Activated effector memory CD4-positive, alpha-beta T cell treated with Interleukin-2 at 50 U/mL for 16 hours (primary cell): ENCODE data around the gene CDC42EP4.
A peak's percentile ranks its signal among the peaks of the same experiment; 100 is the strongest.
"Not testable (repeated sequence)": the region's sequence is repeated elsewhere in the genome, so short reads cannot be mapped to it uniquely, and the experiment has no call there.

Experiments used
- DNase-seq: peaks from one replicate; pipeline ENCODE4 v3.0.0-alpha.2; 2020

CDC42EP4 gene

GRCh38 chr17:73274490-73274889, 37.3 kb downstream of the CDC42EP4 start:
- DNase-seq = no peak

DNA sequence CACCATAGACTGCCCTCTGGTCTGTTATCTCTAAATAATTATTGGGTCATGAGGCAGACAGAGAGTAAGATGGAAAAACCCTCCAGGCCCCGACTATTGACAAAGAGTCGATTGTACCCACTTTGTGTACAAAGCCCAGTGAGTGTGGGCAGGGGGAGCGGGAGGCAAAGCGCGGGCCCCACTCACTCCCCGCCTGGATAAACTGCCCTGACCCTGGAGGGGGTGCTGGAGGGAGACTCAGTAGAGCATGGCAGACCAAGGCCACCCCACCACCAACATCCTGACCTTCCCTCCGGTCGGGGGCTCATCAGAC, 38.9 kb downstream of the CDC42EP4 start:
- no peak for DNase-seq

- no peak for DNase-seq
Measured at GRCh38 chr17:73271072-73271471, 40.7 kb downstream of the CDC42EP4 start.

GRCh38 chr17:73269791-73270190, 42.0 kb downstream of the CDC42EP4 start:
- DNase-seq = no peak

DNA sequence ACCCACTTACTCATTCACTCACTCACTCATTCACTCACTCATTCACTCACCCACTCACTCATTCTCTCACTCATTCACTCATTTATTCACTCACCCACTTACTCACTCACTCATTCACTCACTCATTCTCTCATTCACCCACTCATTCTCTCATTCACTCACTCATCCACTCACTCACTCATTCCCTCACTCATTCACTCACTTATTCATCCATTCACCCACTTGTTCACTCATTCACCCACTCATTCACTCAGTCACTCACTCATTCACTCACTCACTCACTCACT, 42.5 kb downstream of the CDC42EP4 start:
- DNase-seq = no peak

DNA sequence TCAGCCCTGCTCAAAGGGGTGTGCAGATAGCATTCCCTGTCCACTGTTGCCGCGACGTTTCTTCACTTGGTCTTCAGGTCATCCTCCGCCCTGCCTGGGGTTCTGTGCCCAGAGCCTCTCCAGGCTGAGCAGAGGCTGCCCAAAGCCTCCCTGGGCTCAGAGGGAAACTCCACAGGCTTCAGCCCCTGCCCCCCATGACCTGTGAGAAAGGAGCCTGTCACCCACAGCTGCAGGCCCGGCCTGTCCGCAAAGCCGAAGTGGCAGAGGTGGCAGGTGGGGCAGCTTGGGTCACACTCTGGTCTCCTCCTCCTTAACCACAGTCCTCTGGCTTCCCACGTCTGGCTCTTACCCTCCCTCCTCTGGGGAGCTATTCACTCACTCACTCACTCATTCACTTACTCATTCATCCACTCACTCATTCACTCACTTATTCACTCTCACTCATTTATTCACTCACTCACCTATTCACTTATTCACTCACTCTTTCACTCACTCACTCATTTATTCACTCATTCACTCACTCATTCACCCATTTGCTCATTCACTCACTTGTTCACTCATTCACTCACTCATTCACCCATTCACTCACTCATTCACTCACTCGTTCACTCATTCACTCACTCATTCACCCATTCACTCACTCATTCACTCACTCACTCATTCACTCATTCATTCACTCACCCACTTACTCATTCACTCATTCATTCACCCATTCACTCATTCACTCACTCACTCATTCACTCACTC, 43.0 kb downstream of the CDC42EP4 start:
- no peak for DNase-seq

DNA sequence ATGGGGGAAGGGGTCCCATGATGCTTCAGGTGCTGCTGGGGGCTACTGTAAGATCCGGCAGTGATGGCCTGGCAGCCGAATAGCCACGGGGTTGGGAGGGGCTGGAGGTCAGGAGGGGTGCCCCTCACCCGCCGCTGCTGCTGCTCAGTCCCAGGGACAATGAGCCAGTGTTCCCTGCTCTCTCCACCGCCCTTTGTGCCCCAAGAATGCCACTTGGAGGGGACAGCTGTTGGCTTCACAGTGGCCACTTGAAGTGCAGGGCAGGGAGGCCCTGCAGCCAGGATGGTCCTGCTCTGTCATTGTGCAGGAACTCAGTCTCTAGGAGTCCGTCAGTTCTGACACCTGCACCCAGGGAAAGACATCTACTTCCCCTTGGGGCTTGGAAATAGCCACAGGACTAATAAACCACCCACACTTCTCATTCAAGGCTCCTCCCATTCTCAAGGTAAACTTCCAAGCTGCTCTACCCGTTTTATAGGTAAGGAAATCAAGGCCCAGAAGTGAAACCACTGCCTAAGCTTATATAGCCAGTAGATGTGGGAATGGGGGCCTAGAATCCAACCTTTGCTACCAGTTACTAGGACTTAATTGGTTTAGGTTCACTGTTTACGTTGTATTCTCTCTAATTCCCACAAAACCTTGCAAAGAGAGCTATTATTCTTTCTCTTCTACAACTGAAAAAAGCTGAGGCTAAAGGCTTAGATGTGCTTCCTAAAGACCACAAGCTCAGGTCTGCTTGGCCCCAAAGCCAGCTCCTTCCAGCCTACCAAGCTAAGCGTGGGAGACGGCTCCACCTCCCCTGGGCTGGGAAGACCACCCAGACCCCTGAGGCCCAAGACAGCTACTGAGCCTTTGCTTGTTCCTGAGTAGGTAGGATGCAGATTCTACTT, 43.9 kb downstream of the CDC42EP4 start:
- DNase-seq = no peak

DNA sequence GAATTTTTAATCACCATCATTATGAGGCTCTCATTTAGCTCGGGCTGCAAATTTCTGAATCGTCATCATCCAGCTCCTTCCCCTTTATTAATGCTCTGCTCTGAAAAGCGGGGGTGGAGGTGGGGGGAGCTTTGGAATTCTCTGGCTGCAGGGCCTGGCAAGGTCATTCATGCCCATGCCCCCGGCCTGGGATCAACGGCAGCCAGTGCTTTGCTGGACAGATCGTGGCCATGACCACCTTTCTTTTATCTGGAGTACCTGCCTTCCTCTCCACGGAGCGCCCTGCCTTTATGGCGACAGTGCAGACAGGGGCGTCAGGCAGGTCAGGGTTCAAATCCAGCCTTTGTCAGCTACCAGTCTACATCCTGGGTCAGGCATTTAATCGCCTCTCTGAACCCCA, 45.0 kb downstream of the CDC42EP4 start:
- no peak for DNase-seq

GRCh38 chr17:73265646-73266640, 45.9 kb downstream of the CDC42EP4 start:
- DNase-seq = no peak

- not testable (repeated sequence) for DNase-seq
Measured at GRCh38 chr17:73264448-73264847, 47.4 kb downstream of the CDC42EP4 start.

DNA sequence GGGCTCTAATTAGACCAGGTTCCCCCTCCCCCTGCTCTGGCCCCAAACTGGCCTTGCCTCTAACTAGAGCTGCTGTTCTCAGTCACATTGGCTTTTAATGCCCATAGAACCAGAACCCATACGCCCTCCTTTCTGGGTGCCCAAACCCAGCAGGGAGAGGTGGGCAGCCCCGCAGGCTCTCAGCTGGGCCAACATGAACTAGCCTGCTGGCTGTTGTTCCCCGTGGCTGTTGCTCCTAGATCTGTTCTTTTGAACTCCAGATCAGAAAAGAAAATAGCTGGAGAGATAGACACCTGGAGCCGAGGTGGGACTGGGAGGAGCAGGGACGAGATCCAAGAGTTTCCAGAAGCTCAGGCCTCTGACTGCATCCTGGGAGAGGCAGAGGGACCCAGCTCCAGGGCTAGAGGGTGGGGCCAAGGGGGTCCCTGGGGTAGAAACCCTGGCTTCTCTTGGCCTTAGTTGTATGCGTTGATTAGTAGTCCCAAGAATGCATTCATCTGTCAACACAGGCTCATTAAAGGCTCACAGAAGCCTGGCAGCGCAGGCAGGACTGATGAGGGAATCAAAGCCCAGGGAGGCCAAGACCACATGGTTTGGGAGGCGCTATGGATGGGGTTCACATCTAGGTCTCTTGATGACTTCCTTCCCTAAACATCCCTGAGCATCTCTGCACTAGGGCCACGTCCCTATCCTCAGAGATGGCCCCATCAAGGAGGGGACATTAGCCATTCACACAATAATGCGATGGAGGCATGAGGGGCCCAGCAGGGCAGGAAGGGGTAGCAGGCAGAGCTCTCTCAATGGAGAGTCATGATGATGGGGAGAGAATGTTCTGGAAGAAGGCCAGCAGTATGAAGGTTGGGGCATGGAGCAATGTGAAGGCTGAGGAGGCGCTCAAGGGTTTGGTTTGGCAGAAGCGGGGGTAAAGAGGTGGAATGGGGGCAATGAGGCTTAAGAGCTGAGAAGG, 48.8 kb downstream of the CDC42EP4 start:
- no peak for DNase-seq

DNA sequence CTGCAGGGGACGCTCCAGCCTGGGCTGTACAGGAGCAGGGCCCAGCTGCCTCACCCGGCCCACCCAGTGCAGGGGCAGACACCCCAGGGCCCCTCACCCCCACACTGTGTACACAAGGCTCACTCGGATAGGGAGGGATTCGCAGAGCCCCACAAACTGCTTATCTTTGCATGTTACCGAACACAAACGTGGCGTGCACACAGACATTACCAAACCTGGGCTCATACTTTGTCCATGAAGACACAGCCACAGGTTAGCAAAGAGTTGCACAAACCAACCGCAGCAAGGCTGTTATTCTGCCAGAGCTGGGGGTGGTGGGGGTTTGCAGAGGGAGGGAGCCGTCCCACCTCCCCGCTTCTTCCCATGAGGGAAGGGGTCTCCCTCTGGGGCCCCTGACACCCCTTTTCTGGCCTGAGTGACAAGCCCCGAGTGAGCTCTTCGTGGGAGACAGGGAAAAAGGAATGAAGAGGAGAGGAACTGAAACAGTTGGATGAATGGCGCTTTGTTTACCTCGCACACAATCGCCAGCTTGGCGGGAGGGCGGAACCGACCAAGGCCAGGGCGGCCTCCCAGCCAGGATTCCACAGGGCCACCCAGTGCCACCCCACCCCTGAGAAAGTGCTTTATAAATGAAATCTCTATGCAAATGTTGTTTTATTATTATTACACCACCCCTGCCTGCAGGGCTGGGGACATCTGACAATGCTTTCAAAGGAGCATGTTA, 49.7 kb downstream of the CDC42EP4 start:
- DNase-seq = no peak

DNA sequence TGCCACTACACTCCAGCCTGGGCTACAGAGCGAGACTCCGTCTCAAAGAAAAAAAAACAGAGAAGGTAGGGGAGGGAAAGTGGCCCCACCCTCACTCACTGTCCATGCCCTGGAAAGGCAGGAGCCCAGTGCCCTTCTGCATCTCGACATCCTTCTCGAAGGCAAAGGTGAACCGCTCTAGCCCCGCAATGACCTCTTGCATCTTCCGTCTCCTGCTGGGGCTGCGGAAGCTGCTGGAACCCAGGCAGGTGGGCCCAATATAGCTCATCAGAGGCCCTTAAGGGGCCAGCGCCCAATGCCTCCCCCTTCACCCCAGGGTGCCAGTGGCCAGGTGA, 50.2 kb downstream of the CDC42EP4 start, which contains the start of gene CPSF4L:
TSS of gene CPSF4L (minus strand) at position 264 of the 335 bp plus-strand sequence. CDS start at position 202, 62 bp downstream.
- DNase-seq = no peak

DNA sequence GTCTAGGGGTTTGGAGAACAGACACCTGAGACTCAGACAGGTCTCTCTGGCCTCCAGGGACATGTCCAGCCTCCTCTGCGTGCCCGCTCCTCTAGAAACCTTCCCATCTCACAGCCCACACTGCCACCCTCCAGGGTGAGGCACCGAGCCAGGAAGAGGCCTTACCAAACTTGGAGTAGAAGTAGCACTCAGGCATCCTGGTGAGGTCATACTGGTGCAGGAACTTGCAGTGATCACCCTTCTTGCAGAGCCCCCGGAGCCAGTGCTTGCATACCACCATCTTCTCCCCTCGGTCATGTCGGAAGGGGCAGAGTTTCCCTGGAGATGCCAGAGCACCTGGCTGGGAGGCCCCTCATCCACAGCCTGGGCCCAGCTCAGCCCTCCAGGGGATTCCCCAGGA, 54.3 kb downstream of the CDC42EP4 start:
- no peak for DNase-seq

GRCh38 chr17:73256220-73256619, 55.6 kb downstream of the CDC42EP4 start:
- no peak for DNase-seq

DNA sequence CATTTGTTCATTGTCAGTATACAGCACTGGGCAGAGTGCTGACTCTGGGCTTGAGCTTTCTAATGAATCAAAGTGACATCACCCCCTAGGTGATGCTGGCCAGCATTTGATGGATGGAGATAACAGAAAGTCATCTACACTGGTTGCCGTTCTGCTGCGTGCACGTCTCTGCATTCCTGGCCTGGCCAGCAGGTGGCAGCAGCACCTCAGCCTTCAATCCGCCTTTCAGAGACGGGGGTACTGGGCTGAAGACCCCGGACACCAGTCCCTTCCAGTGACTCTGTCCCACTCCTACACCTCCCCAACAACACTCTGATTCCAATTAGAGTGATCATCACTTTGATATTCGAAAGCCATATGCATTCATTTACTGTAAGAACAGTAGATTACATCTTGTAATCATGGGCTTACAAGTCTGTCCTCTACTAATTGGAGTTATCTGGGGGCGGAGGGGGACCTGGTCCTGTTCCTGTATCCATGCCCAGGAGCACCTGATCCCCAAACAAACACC, 56.1 kb downstream of the CDC42EP4 start:
- peak; percentile 27 for DNase-seq

DNA sequence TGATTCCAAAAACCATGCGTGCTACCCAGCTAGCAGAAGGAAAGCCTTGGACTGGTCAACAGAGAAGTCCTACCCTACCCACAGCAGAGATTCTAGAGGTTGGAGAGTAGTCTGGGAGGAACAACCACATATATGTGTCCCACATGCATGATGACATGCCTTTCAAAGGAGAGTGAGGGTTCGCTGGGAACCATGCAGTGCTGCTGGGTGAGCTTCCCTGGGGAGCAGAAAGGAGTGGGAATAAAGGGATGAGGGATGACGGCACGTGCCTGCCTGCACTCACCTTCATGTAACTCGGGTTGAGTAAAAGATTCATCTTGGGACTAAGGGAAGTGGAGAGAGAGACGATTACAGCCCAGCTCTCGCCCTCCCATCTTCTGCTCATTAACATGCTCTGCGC, 59.9 kb downstream of the CDC42EP4 start:
- DNase-seq = no peak

- DNase-seq = no peak
Measured at GRCh38 chr17:73250851-73251640, 60.8 kb downstream of the CDC42EP4 start.

- no peak for DNase-seq
Measured at GRCh38 chr17:73249700-73250099, 62.1 kb downstream of the CDC42EP4 start.

DNA sequence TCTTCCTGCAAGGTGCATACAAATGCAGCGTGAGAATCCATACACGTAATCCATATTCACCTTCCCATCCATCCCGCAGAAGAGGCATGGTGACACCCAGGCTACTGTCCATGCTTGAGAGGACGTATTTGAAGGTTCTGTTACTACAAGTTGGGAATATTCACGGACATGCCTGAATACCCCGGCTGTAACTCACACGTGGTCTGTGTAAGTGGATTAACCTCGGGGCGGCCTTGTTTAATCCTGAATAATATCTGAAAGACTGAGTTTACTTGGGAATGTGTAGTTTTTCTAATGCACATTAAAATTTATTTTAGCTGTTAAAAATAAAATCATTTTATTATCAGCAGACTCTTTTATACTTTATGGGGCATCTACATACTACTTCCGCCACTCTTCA, 63.3 kb downstream of the CDC42EP4 start:
- DNase-seq = no peak
